ENCODE measurements around the gene PCDHA6.
A peak's percentile ranks its signal among the peaks of the same experiment; 100 is the strongest.
"Not testable (repeated sequence)": the region's sequence is repeated elsewhere in the genome, so short reads cannot be mapped to it uniquely, and the experiment has no call there.

PCDHA6 gene

GRCh38 chr5:140869555-140869886 lies 41.8 kb downstream of the PCDHA6 start:
- Mint-ChIP-seq H3K27ac (peak overlapping the region in 1 of 3 experiments; percentile 48), H3K9me3 (peaks cover 34% of the 10 kb centered on the region), H3K4me1 (no peaks in the 10 kb centered on the region), H3K4me3 (peak overlapping the region; percentile 85 to 92 (median 91)), H3K36me3 (ENCODE audit: low read depth) (peaks cover 74% of the 10 kb centered on the region), H3K27me3 (ENCODE audit: low read depth) (no peaks in the 10 kb centered on the region)
- peak in 2 of 3 experiments; percentile 0 to 27 for TF ChIP-seq CTCF (IDR thresholded peaks at IDR 0.05; ENCODE audit: unreplicated experiment in 3 of 3)

GRCh38 chr5:140870221-140871201 lies 42.8 kb downstream of the PCDHA6 start:
- no peak overlapping the region for H3K4me3 Mint-ChIP-seq

GRCh38 chr5:140875085-140876065 lies 47.6 kb downstream of the PCDHA6 start, which contains the start of gene PCDHA12:
Gene PCDHA12 (plus strand): TSS chr5:140875308. CDS start chr5:140875473, 165 bp downstream.
- no peaks in the 10 kb centered on the region for H3K4me1 Mint-ChIP-seq
- peak; percentile 31 to 47 (median 33) for TF ChIP-seq CTCF (IDR thresholded peaks at IDR 0.05; ENCODE audit: unreplicated experiment in 3 of 3)
- no peaks in the 10 kb centered on the region for H3K27me3 Mint-ChIP-seq (ENCODE audit: low read depth)
- peaks cover 57% of the 10 kb centered on the region for H3K9me3 Mint-ChIP-seq
- H3K27ac Mint-ChIP-seq = peak within 1 kb of the TSS; percentile 56 to 93 (median 86)
- peak within 1 kb of the TSS; percentile 89 to 91 (median 90) for H3K4me3 Mint-ChIP-seq
- H3K36me3 Mint-ChIP-seq (ENCODE audit: low read depth) = peaks cover 89% of the 10 kb centered on the region

More at GRCh38 chr5:140870221-140871201, 42.8 kb downstream of the PCDHA6 start:
- H3K9me3 Mint-ChIP-seq = peaks cover 38% of the 10 kb centered on the region
- H3K27ac Mint-ChIP-seq = no peak overlapping the region
- no peaks in the 10 kb centered on the region for H3K4me1 Mint-ChIP-seq
- no peak for TF ChIP-seq CTCF (IDR thresholded peaks at IDR 0.05; ENCODE audit: unreplicated experiment in 3 of 3)
- H3K36me3 Mint-ChIP-seq (ENCODE audit: low read depth) = peaks cover 80% of the 10 kb centered on the region
- H3K27me3 Mint-ChIP-seq (ENCODE audit: low read depth) = no peaks in the 10 kb centered on the region

- Mint-ChIP-seq H3K9me3 (peaks cover 67% of the 10 kb centered on the region), H3K36me3 (ENCODE audit: low read depth) (peaks cover 91% of the 10 kb centered on the region), H3K4me3 (peak overlapping the region; percentile 89 to 91 (median 90))
- not testable (repeated sequence) for H3K27me3 Mint-ChIP-seq (ENCODE audit: low read depth); H3K4me1 Mint-ChIP-seq; H3K27ac Mint-ChIP-seq
Measured at GRCh38 chr5:140876541-140877261, 48.9 kb downstream of the PCDHA6 start.

- H3K27ac Mint-ChIP-seq = no peak overlapping the region
Measured at GRCh38 chr5:140877262-140877581, 49.5 kb downstream of the PCDHA6 start.

More at GRCh38 chr5:140877262-140877581, 49.5 kb downstream of the PCDHA6 start:
- peaks cover 91% of the 10 kb centered on the region for H3K36me3 Mint-ChIP-seq (ENCODE audit: low read depth)
- peaks cover 67% of the 10 kb centered on the region for H3K9me3 Mint-ChIP-seq
- no peak for TF ChIP-seq CTCF (IDR thresholded peaks at IDR 0.05; ENCODE audit: unreplicated experiment in 3 of 3)
- H3K4me1 Mint-ChIP-seq = no peaks in the 10 kb centered on the region
- no peaks in the 10 kb centered on the region for H3K27me3 Mint-ChIP-seq (ENCODE audit: low read depth)
- H3K4me3 Mint-ChIP-seq = no peak overlapping the region

Measured in nephron (organoid).